ENCODE measurements around the gene RNF11.
"Not testable (repeated sequence)": the region's sequence is repeated elsewhere in the genome, so short reads cannot be mapped to it uniquely, and the experiment has no call there.

The RNF11 gene, protein sequence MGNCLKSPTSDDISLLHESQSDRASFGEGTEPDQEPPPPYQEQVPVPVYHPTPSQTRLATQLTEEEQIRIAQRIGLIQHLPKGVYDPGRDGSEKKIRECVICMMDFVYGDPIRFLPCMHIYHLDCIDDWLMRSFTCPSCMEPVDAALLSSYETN

GRCh38 chr1:51235673-51236530 lies at the start of gene RNF11:
Gene RNF11 (plus strand): TSS chr1:51236273. CDS start chr1:51236757, 484 bp downstream.
- peak; percentile 46 for DNase-seq

DNA sequence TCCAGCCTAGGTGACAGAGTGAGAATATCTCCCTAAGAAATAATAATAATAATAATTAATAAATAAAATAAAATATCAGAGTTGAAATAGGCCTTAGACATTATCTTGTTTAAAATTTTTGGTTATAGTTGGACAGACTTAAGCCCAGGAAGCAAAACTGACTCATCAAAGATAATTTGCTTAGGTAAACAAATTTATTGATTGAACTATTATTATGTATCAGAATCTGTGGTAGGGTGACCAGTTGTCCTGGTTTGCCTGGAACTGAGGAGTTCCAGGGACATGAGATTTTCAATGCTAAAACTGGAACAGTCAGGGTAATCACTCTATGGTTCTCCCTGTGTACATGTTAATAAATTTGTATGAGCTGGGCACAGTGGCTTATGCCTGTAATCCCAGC lies 47.8 kb upstream of the RNF11 start:
- DNase-seq: no peak

DNA sequence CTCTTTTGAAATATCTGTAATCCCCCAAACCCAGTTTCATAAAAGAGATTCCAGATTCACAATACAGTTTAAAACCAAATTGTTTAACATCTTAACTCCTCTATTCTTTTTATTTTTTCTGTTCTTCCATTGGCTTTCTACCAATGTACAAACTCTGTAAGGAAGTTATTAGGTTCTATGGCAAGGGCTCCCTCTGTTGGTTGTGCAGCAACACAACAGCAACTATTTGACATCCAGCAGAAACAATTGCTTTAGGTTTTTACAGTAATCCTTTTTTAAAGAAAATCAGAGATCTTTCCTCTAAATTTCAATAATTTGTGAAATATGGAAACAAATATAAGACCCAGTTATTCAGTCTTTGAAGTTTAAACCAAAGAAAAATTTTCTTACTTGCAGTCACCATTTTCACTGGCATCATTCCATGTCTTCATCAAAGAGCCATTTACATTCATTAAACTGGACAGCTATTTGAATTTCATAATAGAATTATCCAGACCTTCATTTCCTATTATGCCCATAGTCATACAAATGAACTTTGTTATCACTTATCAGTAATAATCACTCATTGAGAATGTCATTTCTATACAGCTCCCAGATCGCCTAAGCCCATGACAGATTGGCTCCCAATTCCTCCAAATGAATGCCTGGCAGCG lies 46.5 kb upstream of the RNF11 start:
- DNase-seq: peak; percentile 51

- no peak for DNase-seq
Observed at GRCh38 chr1:51190961-51191360, 45.1 kb upstream of the RNF11 start.

DNA sequence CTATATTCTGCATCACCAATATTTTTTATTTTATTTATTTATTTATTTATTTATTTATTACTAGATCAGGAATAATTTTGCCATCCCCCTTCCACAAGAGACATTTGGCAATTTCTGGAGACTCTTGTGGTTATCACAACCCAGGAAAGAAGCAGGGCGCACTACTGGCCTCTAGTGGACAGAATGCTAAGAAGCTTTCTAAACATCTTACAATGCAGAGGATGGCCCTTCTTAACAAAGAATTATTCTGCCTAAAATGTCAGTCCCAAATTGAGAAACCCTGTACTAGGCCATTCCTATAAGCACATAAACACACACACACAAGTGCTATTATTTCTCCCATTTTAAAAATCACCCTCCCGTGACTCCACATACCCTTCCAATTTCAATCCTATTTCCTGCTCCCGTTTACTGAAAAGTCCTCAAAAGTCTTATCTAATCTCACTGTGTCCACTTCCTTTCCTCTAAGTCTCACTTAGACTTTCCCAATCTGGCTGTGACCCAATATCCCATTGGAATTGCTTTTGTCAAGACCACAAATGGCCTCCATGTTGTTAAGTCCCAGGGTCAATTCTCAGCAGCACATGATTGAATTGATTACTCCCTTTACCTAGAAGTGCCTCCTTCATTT lies 43.7 kb upstream of the RNF11 start:
- no peak for DNase-seq

GRCh38 chr1:51193564-51193963 lies 42.5 kb upstream of the RNF11 start:
- no peak for DNase-seq

DNA sequence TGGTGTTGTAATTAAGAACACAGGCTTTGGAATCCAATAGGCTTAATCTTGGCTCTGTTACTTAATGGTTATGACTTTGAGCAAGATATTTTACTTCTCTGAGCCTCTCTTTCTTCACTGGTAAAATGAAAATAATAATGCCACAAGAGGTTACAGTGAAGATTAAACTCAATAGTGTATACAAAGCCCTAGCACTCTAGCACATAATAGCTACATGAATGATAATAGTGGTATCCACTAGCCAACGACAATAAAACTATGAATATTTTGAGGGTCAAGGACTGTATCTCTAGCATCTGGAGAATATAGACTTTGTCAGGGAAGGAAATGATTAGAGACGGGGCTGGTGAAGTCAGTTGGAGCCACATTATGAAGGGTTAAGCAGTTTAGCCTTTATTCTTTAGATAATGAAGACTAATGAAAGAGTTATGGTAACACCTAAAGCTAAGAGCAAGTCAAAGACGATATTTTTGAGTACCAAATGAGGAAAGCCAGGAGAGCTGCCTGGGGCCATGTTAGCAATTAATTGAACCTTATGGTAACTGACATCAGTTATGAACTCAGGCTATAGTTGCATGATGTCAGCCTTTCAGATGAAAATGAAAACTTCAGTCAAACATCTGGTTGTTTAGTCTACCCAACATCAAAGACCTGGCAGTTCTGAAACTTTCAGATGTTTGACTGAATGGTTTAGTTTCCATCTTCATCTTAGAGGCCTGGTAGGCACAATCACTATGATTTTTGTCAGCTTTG lies 32.8 kb upstream of the RNF11 start:
- DNase-seq: no peak

GRCh38 chr1:51203874-51204245 lies 32.2 kb upstream of the RNF11 start:
- no peak for DNase-seq

GRCh38 chr1:51210055-51210454 lies 26.0 kb upstream of the RNF11 start:
- DNase-seq: no peak

GRCh38 chr1:51210676-51211075 lies 25.4 kb upstream of the RNF11 start:
- DNase-seq: no peak

DNA sequence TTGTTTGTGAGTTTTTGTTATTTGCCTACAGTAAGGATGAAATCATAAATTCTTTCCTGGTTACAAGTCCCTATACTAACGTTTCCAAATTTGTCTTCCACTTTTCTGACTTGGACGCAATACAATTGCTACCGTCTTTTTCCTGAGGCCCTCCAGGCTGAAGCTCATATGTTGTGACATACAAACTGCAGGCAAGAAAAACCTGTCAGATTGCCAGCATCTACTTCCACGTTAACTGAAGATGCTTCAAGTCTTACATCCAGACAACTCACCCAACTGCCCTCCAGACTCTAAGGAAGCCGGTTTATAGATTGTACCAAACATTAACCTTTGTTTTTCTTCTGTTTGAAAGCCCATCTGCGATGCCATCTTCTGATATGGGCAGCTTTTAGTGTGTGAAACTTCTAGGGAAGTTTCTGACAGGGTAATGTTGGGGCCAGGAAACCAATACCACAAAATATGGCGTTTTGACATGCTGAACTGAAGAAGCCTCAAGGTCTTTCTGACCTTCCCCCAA lies 21.4 kb upstream of the RNF11 start:
- no peak for DNase-seq

DNA sequence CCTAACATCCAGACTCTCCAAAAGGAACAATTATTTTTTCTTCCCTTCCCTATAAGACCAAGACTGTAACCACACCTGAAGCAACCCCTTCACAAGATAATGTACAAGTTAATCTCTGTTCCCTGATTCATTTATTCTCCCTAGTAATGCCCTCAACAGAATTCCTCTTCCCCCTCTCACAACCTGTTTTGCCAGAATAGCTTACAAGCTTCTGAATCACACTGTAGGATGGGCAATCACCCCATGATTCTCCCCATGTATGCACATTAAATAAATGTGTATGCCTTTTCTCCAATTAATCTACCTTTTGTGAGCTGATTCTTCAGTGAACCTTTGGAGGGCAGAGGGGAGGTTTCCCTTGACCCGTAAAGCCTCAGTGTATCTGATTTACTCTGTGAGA lies 20.9 kb upstream of the RNF11 start:
- DNase-seq: no peak

DNA sequence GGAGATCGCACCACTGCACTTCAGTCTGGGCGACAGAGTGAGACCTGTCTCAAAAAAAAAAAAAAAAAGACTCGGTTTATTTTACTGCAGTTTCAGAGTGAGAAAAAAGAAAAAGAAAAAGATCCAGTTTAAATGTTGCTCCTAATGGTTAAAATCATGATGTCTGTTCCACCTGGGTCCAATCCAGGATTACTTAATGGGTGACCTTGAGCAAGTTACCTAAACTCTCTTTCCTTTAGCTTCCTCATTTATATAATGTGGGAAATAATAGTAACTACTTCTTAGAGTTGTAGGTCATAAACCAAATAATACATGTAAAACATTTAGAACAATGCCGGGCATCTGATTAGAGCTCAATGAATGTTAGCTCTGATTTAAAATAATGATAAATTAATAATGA lies 19.4 kb upstream of the RNF11 start:
- DNase-seq: no peak

DNA sequence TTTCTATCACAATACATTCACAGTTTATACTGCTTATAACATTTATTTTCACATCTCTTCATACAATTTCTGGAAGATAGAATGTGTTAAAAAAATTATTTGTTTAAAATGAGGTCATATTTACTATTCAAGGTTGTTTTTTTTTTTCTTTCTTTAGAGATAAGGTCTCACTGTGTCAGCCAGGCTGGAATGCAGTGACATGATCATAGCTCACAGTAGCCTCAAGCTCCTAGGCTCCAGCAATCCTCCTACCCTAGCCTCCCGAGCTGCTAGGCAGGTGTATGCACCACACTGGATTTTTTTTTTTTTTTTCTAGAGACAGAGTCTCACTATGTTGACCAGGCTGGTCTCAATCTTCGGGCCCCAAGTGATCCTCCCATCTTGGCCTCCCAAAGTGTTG lies 19.0 kb upstream of the RNF11 start:
- no peak for DNase-seq

DNA sequence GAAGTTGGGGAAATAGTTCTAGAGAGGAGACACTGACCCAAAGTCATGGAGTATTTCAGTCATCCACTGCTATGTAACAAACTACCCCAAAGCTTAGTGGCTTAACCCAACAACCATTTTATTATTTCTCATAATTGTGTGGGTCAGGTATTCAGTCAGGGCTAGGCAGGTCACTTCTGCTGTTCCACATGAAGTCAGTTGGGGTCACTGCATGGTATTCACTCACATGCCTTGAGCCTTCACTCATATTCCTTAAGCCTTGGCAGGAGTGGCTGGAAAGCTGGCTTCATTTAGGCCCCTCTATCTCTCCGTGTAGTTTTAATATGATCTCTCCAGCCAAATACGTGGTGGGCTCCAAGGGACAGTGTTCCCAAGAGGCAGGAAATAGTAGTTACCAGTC lies 17.5 kb upstream of the RNF11 start:
- no peak for DNase-seq

GRCh38 chr1:51219022-51219421 lies 17.1 kb upstream of the RNF11 start:
- DNase-seq: no peak

GRCh38 chr1:51221529-51221928 lies 14.5 kb upstream of the RNF11 start:
- DNase-seq: not testable (repeated sequence)

- no peak for DNase-seq
Observed at GRCh38 chr1:51222136-51222787, 13.8 kb upstream of the RNF11 start.

GRCh38 chr1:51222809-51223208 lies 13.3 kb upstream of the RNF11 start:
- DNase-seq: no peak

GRCh38 chr1:51224255-51224654 lies 11.8 kb upstream of the RNF11 start:
- no peak for DNase-seq

GRCh38 chr1:51227231-51227960 lies 8.7 kb upstream of the RNF11 start:
- not testable (repeated sequence) for DNase-seq

Data from NCI-H187 treated with DMSO at 0.1 percent for 48 hours (cell line).